MM.1S (cell line): ENCODE results near the gene MARK4.

Source experiments
- CTCF ChIP-seq: fragments of 300-600 bp; sonication (generic); IDR thresholded peaks from 2 replicates; pipeline ENCODE4 v1.5.1; 2016; ENCODE audit warnings: antibody characterized with exemption, low read length, mixed read lengths
- EZH2 ChIP-seq: fragments of 300-600 bp; sonication (generic); optimal IDR thresholded peaks from 2 replicates; pipeline ENCODE3; 2017; ENCODE audit warnings: low read depth, mild to moderate bottlenecking, antibody characterized with exemption, low read length, mixed read lengths
- EZH2phosphoT487 ChIP-seq: fragments of 300-600 bp; sonication (generic); IDR thresholded peaks from 2 replicates; pipeline ENCODE4 v1.6.1; 2018; ENCODE audit warnings: antibody characterized with exemption, low read length

DNA sequence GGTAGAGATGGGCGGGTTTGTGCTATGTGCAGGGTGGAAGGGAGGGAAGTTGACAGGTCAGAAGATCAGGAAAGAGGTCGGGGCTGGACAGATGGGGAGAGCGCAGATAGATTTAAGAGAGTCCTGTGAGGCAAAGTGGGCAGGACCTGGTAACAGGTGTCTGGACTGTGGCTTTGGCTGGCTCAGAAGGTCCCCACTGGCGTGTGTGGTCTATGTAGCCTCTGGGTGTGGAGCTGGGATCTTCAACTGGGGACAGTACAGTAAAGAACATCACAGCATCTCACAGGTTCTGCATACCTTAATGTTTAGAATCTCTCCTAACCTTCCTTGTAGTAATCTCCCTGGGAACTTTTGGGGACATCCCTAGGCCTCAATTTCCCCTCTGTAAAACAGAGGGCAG lies 53.9 kb downstream of the MARK4 start:
- TF ChIP-seq CTCF (no peak), EZH2phosphoT487 (no peak), EZH2 (no peak)
